Activated CD4-positive, alpha-beta T cell treated with anti-CD3 and anti-CD28 coated beads for 4 hours (primary cell): ENCODE results near the gene IAPP.
"Not testable (repeated sequence)": the region's sequence is repeated elsewhere in the genome, so short reads cannot be mapped to it uniquely, and the experiment has no call there.

ENCODE experiments used
- DNase-seq, 2 donors: peaks; one replicate each; pipeline ENCODE4 v3.0.0-alpha.2; 2020

IAPP gene

GRCh38 chr12:21381320-21381719 lies 8.6 kb downstream of the IAPP start:
- not testable (repeated sequence) for DNase-seq

GRCh38 chr12:21384261-21384660 lies 11.6 kb downstream of the IAPP start:
- DNase-seq: no peak

GRCh38 chr12:21387174-21387573 lies 14.5 kb downstream of the IAPP start:
- no peak for DNase-seq

- no peak for DNase-seq
Observed at GRCh38 chr12:21392384-21392783, 19.7 kb downstream of the IAPP start.

- DNase-seq: not testable (repeated sequence)
Observed at GRCh38 chr12:21394828-21395626, 22.3 kb downstream of the IAPP start.

GRCh38 chr12:21413369-21414277 lies 40.9 kb downstream of the IAPP start:
- DNase-seq: no peak

- DNase-seq: no peak
Observed at GRCh38 chr12:21416511-21417121, 43.9 kb downstream of the IAPP start.

GRCh38 chr12:21418398-21418797 lies 45.7 kb downstream of the IAPP start:
- not testable (repeated sequence) for DNase-seq

GRCh38 chr12:21419009-21419699 lies 46.5 kb downstream of the IAPP start:
- DNase-seq: not testable (repeated sequence)

- DNase-seq: no peak
Observed at GRCh38 chr12:21428241-21428640, 55.5 kb downstream of the IAPP start.
